Measurements from ENCODE around the gene TUBAL3. TPM values are rescaled to one million over a fixed set of nuclear protein-coding genes. Genes with fewer than 3 reads are reported as not detected.
"Not testable (repeated sequence)": the region's sequence is repeated elsewhere in the genome, so short reads cannot be mapped to it uniquely, and the experiment has no call there.

TUBAL3 gene
- total RNA-seq, 1 donor from 2014 or later = 0.46 TPM

GRCh38 chr10:5411941-5412276 is 7.3 kb upstream of the TUBAL3 start:
- no peaks in the 10 kb centered on the region for H3K27me3 ChIP-seq (ENCODE audit: control insufficient read depth, insufficient read depth, low read length)
- no peak overlapping the region for H3K4me3 ChIP-seq (ENCODE audit: low read depth, low read length)
- DNase-seq (ENCODE audit: low read depth) = no peak
- TF ChIP-seq, protein P1, sequence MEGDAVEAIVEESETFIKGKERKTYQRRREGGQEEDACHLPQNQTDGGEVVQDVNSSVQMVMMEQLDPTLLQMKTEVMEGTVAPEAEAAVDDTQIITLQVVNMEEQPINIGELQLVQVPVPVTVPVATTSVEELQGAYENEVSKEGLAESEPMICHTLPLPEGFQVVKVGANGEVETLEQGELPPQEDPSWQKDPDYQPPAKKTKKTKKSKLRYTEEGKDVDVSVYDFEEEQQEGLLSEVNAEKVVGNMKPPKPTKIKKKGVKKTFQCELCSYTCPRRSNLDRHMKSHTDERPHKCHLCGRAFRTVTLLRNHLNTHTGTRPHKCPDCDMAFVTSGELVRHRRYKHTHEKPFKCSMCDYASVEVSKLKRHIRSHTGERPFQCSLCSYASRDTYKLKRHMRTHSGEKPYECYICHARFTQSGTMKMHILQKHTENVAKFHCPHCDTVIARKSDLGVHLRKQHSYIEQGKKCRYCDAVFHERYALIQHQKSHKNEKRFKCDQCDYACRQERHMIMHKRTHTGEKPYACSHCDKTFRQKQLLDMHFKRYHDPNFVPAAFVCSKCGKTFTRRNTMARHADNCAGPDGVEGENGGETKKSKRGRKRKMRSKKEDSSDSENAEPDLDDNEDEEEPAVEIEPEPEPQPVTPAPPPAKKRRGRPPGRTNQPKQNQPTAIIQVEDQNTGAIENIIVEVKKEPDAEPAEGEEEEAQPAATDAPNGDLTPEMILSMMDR (IDR thresholded peaks at IDR 0.05; ENCODE audit: insufficient read depth, low read length, poor library complexity, severe bottlenecking) = no peak
- H3K36me3 ChIP-seq (ENCODE audit: control insufficient read depth, insufficient read depth, low read length) = no peaks in the 10 kb centered on the region

DNA sequence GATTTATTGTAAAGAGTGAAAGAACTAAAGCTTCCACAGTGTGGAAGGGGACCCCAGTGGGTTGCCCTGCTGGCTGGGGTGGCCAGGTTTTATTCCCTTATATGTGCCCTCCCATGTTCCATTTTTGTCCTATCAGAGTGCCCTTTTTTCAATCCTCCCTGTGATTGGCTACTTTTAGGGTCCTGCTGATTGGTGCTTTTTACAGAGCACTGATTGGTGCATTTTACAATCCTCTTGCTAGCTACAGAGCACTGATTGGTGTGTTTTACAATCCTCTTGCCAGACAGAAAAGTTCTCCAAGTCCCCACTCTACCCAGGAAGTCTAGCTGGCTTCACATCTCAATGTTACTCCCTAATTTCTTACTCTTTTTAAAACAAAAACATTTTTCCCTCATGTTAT is 6.2 kb upstream of the TUBAL3 start:
- DNase-seq (ENCODE audit: low read depth); H3K27me3 ChIP-seq (ENCODE audit: control insufficient read depth, insufficient read depth, low read length); H3K36me3 ChIP-seq (ENCODE audit: control insufficient read depth, insufficient read depth, low read length); H3K4me3 ChIP-seq (ENCODE audit: low read depth, low read length): not testable (repeated sequence)

DNA sequence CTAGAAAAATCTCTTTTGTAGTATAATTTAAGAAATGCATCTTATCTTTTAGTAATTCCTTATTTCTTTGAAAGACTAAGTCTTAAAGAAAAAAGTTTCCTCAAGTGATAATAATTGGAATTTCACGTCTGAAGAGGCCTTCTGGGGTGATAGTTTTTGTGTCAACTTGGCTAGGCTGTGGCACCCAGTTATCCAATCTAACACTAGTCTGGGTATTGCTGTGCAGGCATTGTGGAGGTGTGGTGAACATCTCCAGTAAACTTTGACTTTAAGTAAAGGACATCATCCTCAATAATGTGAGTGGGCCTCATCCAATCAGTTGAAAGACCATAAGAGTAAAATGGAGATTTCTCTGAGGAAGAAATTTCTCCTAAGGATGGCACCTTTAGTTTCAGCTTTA is 2.3 kb upstream of the TUBAL3 start:
- DNase-seq (ENCODE audit: low read depth) = no peak
- Histone ChIP-seq H3K36me3 (ENCODE audit: control insufficient read depth, insufficient read depth, low read length) (no peaks in the 10 kb centered on the region), H3K27me3 (ENCODE audit: control insufficient read depth, insufficient read depth, low read length) (no peaks in the 10 kb centered on the region), H3K4me3 (ENCODE audit: low read depth, low read length) (no peak overlapping the region)
- TF ChIP-seq, protein P1 (IDR thresholded peaks at IDR 0.05; ENCODE audit: insufficient read depth, low read length, poor library complexity, severe bottlenecking) = no peak

DNA sequence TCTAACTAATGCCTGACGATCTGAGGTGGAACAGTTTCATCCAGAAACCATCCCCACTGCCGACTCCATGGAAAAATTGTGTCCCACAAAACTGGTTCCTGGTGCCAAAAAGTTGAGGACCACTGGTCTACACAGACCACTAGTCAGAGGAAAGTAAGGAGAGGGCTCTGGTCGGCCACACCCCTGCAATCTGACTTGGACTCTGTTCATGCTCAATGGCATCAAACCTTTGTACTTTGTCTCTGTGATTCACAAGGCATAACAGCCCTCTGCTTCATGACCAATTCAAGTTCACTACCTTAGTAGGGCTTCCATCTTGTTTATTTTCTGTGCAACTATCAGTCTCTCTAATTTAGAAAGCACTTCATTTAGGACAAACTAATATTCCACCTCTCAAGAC is 1.8 kb downstream of the TUBAL3 start:
- H3K36me3 ChIP-seq (ENCODE audit: control insufficient read depth, insufficient read depth, low read length) = no peaks in the 10 kb centered on the region
- DNase-seq (ENCODE audit: low read depth) = no peak
- no peak overlapping the region for H3K4me3 ChIP-seq (ENCODE audit: low read depth, low read length)
- TF ChIP-seq, protein P1 (IDR thresholded peaks at IDR 0.05; ENCODE audit: insufficient read depth, low read length, poor library complexity, severe bottlenecking) = no peak
- no peaks in the 10 kb centered on the region for H3K27me3 ChIP-seq (ENCODE audit: control insufficient read depth, insufficient read depth, low read length)

GRCh38 chr10:5400468-5401240 is 4.0 kb downstream of the TUBAL3 start:
- DNase-seq (ENCODE audit: low read depth) = no peak
- TF ChIP-seq, protein P1 (IDR thresholded peaks at IDR 0.05; ENCODE audit: insufficient read depth, low read length, poor library complexity, severe bottlenecking) = no peak

GRCh38 chr10:5399332-5399731 is 5.3 kb downstream of the TUBAL3 start:
- no peak for DNase-seq (ENCODE audit: low read depth)
- H3K27me3 ChIP-seq (ENCODE audit: control insufficient read depth, insufficient read depth, low read length) = no peaks in the 10 kb centered on the region
- H3K4me3 ChIP-seq (ENCODE audit: low read depth, low read length) = no peak overlapping the region
- no peaks in the 10 kb centered on the region for H3K36me3 ChIP-seq (ENCODE audit: control insufficient read depth, insufficient read depth, low read length)
- TF ChIP-seq, protein P1 (IDR thresholded peaks at IDR 0.05; ENCODE audit: insufficient read depth, low read length, poor library complexity, severe bottlenecking) = no peak

More at GRCh38 chr10:5400468-5401240, 4.0 kb downstream of the TUBAL3 start:
- Histone ChIP-seq H3K36me3 (ENCODE audit: control insufficient read depth, insufficient read depth, low read length) (no peaks in the 10 kb centered on the region), H3K27me3 (ENCODE audit: control insufficient read depth, insufficient read depth, low read length) (no peaks in the 10 kb centered on the region), H3K4me3 (ENCODE audit: low read depth, low read length) (no peak overlapping the region)

Data from kidney epithelial cell (primary cell).